CD4-positive, alpha-beta T cell treated with Interleukin-2 at 100 ng/mL for 4 hours (primary cell): ENCODE results near the gene INTS12.
A peak's percentile ranks its signal among the peaks of the same experiment; 100 is the strongest.
"Not testable (repeated sequence)": the region's sequence is repeated elsewhere in the genome, so short reads cannot be mapped to it uniquely, and the experiment has no call there.

Experiments used
- DNase-seq: peaks from one replicate; pipeline ENCODE4 v3.0.0-alpha.2; 2020; ENCODE audit warnings: low spot score

INTS12 gene

GRCh38 chr4:105708181-105709080 is at the start of gene INTS12, which contains the start of gene GSTCD:
INTS12 (minus strand) TSS chr4:105708689; CDS start chr4:105700005, 8,684 bp downstream.
GSTCD (plus strand) TSS chr4:105708784; CDS start chr4:105717614, 8,830 bp downstream.
- peak; percentile 91 for DNase-seq

GRCh38 chr4:105755375-105755774 is 46.9 kb upstream of the INTS12 start:
- DNase-seq = no peak

GRCh38 chr4:105753361-105753760 is 44.9 kb upstream of the INTS12 start:
- no peak for DNase-seq

- DNase-seq = no peak
These were observed 43.3 kb upstream of the INTS12 start for GRCh38 chr4:105751718-105752299.

- no peak for DNase-seq
These were observed 39.7 kb upstream of the INTS12 start for GRCh38 chr4:105748222-105748621.

GRCh38 chr4:105741548-105741947 is 33.1 kb upstream of the INTS12 start:
- DNase-seq = no peak

- DNase-seq = not testable (repeated sequence)
These were observed 26.7 kb upstream of the INTS12 start for GRCh38 chr4:105735217-105735616.

- not testable (repeated sequence) for DNase-seq
These were observed 21.4 kb upstream of the INTS12 start for GRCh38 chr4:105729895-105730294.

GRCh38 chr4:105725623-105726022 is 17.1 kb upstream of the INTS12 start:
- no peak for DNase-seq

- no peak for DNase-seq
These were observed 10.7 kb upstream of the INTS12 start for GRCh38 chr4:105719204-105719603.

GRCh38 chr4:105715692-105716278 is 7.3 kb upstream of the INTS12 start:
- peak; percentile 38 for DNase-seq

- DNase-seq = no peak
These were observed 6.4 kb upstream of the INTS12 start for GRCh38 chr4:105714932-105715331.

GRCh38 chr4:105714071-105714521 is 5.6 kb upstream of the INTS12 start:
- no peak for DNase-seq

GRCh38 chr4:105712766-105713165 is 4.3 kb upstream of the INTS12 start:
- DNase-seq = no peak

GRCh38 chr4:105710678-105711077 is 2.2 kb upstream of the INTS12 start:
- DNase-seq = no peak

GRCh38 chr4:105710012-105710600 is 1.6 kb upstream of the INTS12 start:
- DNase-seq = no peak

GRCh38 chr4:105709081-105709450 is 577 bp upstream of the INTS12 start:
- DNase-seq = peak; percentile 4

- DNase-seq = peak; percentile 4
These were observed 708 bp downstream of the INTS12 start for GRCh38 chr4:105707782-105708180.

- no peak for DNase-seq
These were observed 9.9 kb downstream of the INTS12 start for GRCh38 chr4:105698607-105699006.

GRCh38 chr4:105695832-105696231 is 12.7 kb downstream of the INTS12 start:
- not testable (repeated sequence) for DNase-seq

- DNase-seq = not testable (repeated sequence)
These were observed 13.7 kb downstream of the INTS12 start for GRCh38 chr4:105694812-105695211.

- DNase-seq = no peak
These were observed 21.9 kb downstream of the INTS12 start for GRCh38 chr4:105686571-105686970.
